Omental fat pad (tissue), 4 donors: Measurements from ENCODE around the gene PALD1. TPM values are rescaled to one million over a fixed set of nuclear protein-coding genes. Genes with fewer than 3 reads are reported as not detected.

Experiments used
- ATAC-seq: fragments of 150-250 bp; one replicate; pipeline ENCODE4 v1.9.1; 2016; ENCODE audit warnings: mild to moderate bottlenecking, moderate library complexity; ENCODE audit not compliant: low FRiP score
- DNase-seq: peaks from one replicate; pipeline ENCODE4 v3.0.0-alpha.2; 2019; ENCODE audit warnings: low spot score
- total RNA-seq, 4 donors: library from RNA; depleted of rRNA; stranded (reverse); fragments of >200 nt; gene quantifications; one replicate each; pipeline ENCODE4 v1.1.0, GENCODE V29; 2016
- TF ChIP-seq, protein P1 (sequence below), 3 donors: fragments of 450-650 bp; IDR thresholded peaks; one replicate each; pipeline ENCODE4 v1.5.1; 2016 to 2017; ENCODE audit warnings: antibody characterized with exemption in 3 of 3, mild to moderate bottlenecking in 3 of 3, moderate library complexity in 2 of 3

The PALD1 gene
- total RNA-seq, 4 donors from 2014 or later, result 3.3 to 12.1 (median 8.0) TPM

DNA sequence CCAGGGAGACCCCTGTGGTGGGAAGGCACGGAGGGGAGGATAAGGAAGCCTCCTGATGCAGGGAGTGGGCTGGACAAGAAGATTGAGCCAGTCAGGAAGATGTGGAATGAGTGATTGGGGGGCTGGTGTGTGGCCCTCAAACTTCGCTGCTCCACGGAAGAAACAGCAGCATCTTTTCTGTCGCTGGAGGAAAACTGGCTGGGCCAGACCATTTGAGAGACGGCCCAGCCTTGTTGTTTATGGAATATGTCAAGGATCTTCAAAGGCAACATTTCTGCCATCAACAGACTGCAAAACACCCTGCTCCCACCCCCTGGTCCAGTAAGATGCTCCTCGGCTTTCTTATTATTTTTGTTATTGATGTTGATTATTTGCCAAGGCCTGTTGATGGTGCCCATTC is 29.4 kb downstream of the PALD1 start:
- TF ChIP-seq, protein P1, sequence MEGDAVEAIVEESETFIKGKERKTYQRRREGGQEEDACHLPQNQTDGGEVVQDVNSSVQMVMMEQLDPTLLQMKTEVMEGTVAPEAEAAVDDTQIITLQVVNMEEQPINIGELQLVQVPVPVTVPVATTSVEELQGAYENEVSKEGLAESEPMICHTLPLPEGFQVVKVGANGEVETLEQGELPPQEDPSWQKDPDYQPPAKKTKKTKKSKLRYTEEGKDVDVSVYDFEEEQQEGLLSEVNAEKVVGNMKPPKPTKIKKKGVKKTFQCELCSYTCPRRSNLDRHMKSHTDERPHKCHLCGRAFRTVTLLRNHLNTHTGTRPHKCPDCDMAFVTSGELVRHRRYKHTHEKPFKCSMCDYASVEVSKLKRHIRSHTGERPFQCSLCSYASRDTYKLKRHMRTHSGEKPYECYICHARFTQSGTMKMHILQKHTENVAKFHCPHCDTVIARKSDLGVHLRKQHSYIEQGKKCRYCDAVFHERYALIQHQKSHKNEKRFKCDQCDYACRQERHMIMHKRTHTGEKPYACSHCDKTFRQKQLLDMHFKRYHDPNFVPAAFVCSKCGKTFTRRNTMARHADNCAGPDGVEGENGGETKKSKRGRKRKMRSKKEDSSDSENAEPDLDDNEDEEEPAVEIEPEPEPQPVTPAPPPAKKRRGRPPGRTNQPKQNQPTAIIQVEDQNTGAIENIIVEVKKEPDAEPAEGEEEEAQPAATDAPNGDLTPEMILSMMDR (IDR thresholded peaks at IDR 0.05), result no peak
- no peak for ATAC-seq
- DNase-seq, result no peak

- DNase-seq (no peak), ATAC-seq (no peak)
- TF ChIP-seq, protein P1 (IDR thresholded peaks at IDR 0.05), result no peak
Measured at GRCh38 chr10:70508912-70509756, 30.6 kb downstream of the PALD1 start.

- TF ChIP-seq, protein P1 (IDR thresholded peaks at IDR 0.05), result no peak
- ATAC-seq, result no peak
- DNase-seq, result no peak
Measured at GRCh38 chr10:70509757-70510147, 31.2 kb downstream of the PALD1 start.

GRCh38 chr10:70510453-70510852 is 31.9 kb downstream of the PALD1 start:
- TF ChIP-seq, protein P1 (IDR thresholded peaks at IDR 0.05), result no peak
- DNase-seq, result no peak
- no peak for ATAC-seq

- TF ChIP-seq, protein P1 (IDR thresholded peaks at IDR 0.05), result no peak
- no peak for ATAC-seq
- no peak for DNase-seq
Measured at GRCh38 chr10:70510904-70511303, 32.3 kb downstream of the PALD1 start.

GRCh38 chr10:70512149-70512639 is 33.6 kb downstream of the PALD1 start:
- no peak for ATAC-seq
- DNase-seq, result no peak
- TF ChIP-seq, protein P1 (IDR thresholded peaks at IDR 0.05), result no peak

GRCh38 chr10:70513848-70514309 is 35.3 kb downstream of the PALD1 start:
- TF ChIP-seq, protein P1 (IDR thresholded peaks at IDR 0.05), result no peak
- ATAC-seq, result no peak
- DNase-seq, result no peak
